ENCODE data around the gene PCED1A. TPM values are rescaled to one million over a fixed set of nuclear protein-coding genes. Genes with fewer than 3 reads are reported as not detected.

The PCED1A gene
- total RNA-seq, 4 donors from 2014 or later = 13.8 to 23.2 (median 16.7) TPM

DNA sequence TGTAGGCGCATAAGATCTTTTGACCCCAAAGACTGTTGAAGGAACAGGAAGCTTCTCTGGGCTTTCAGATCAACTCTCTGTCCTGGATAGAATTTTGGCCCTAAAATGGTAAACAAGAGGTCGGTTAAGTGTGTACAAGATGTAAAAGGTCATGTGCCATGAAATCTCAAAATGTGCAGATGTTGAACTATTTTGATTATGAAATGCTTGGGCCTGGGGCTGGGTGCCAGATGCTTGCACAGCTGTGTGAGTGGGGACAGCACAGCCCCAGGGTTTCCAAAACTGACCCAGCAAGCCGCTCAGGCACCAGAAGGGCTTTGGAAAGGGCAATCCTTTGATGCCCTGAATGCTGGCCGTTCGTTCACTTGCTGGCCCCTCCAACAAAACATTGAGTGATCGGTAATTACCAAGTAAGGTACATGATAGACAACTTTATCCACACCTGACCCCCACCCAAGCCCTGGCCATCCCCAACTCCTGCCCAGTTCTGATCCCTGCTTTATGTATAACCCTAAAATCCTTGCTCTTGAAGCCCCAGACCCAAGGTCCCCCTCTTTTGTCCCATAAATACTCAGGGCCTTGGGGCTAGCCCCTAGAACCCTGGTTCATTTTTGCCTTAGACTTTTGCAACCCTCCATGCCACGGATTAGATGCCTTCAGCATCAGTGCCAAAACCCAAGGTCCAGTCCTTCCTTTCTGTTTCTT lies 22.4 kb downstream of the PCED1A start:
- ATAC-seq = no peak
- no peak overlapping the region for H3K4me3 ChIP-seq
- H3K27me3 ChIP-seq = peaks cover 72% of the 10 kb centered on the region
- no peaks in the 10 kb centered on the region for H3K36me3 ChIP-seq
- no peaks in the 10 kb centered on the region for H3K9me3 ChIP-seq
- TF ChIP-seq POLR2AphosphoS5 (IDR thresholded peaks at IDR 0.05) = no peak
- TF ChIP-seq, protein P1, sequence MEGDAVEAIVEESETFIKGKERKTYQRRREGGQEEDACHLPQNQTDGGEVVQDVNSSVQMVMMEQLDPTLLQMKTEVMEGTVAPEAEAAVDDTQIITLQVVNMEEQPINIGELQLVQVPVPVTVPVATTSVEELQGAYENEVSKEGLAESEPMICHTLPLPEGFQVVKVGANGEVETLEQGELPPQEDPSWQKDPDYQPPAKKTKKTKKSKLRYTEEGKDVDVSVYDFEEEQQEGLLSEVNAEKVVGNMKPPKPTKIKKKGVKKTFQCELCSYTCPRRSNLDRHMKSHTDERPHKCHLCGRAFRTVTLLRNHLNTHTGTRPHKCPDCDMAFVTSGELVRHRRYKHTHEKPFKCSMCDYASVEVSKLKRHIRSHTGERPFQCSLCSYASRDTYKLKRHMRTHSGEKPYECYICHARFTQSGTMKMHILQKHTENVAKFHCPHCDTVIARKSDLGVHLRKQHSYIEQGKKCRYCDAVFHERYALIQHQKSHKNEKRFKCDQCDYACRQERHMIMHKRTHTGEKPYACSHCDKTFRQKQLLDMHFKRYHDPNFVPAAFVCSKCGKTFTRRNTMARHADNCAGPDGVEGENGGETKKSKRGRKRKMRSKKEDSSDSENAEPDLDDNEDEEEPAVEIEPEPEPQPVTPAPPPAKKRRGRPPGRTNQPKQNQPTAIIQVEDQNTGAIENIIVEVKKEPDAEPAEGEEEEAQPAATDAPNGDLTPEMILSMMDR (IDR thresholded peaks at IDR 0.05) = no peak
- TF ChIP-seq EP300 (IDR thresholded peaks at IDR 0.05) = no peak
- TF ChIP-seq POLR2A (IDR thresholded peaks at IDR 0.05) = no peak
- H3K27ac ChIP-seq = no peak overlapping the region
- 75 to 79% methylated on average over 5 to 7 of the region's 7 CpGs for WGBS, 2 donors (ENCODE audit: low coverage in 1 of 2)
- H3K4me1 ChIP-seq = peaks cover 0 to 15% (median 0%) of the 10 kb centered on the region in 3 donors

GRCh38 chr20:2817341-2817726 lies 23.1 kb downstream of the PCED1A start:
- WGBS, 2 donors (ENCODE audit: low coverage in 1 of 2) = 76 to 83% methylated on average over 2 of the region's 2 CpGs
- no peaks in the 10 kb centered on the region for H3K36me3 ChIP-seq
- no peak overlapping the region for H3K27ac ChIP-seq
- no peak overlapping the region for H3K4me3 ChIP-seq
- peaks cover 78% of the 10 kb centered on the region for H3K27me3 ChIP-seq
- ATAC-seq = no peak
- H3K4me1 ChIP-seq = peaks cover 0 to 15% (median 0%) of the 10 kb centered on the region in 3 donors
- H3K9me3 ChIP-seq = peaks cover 0 to 5% (median 0%) of the 10 kb centered on the region in 3 donors
- TF ChIP-seq, protein P1 (IDR thresholded peaks at IDR 0.05) = no peak
- no peak for TF ChIP-seq POLR2A (IDR thresholded peaks at IDR 0.05)
- no peak for TF ChIP-seq EP300 (IDR thresholded peaks at IDR 0.05)
- no peak for TF ChIP-seq POLR2AphosphoS5 (IDR thresholded peaks at IDR 0.05)

DNA sequence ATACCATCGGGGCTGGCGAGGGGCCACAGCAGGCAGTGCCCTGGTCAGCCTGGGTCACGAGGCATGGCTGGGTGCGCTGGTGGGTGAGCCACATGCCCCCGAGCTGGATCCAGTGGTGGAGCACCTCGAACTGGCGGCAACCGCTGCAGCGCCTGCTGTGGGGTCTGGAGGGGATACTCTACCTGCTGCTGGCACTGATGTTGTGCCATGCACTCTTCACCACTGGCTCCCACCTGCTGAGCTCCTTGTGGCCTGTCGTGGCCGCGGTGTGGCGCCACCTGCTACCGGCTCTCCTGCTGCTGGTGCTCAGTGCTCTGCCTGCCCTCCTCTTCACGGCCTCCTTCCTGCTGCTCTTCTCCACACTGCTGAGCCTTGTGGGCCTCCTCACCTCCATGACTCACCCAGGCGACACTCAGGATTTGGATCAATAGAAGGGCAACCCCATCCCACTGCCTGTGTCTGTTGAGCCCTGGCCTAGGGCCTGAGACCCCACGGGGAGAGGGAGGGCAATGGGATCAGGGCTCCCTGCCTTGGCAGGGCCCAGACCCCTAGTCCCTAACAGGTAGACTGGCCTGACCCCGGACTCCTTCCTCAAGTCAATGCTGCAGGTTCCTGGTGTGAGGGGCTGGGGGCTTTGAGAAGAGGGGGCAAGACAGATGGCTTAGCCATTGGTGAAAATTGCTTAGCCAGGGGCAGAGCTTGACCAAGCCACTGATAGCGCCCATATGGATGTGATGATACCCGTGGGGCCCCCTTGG lies 23.7 kb downstream of the PCED1A start:
- 86% methylated on average over 2 of the region's 20 CpGs; no CpG with 5 or more reads in 1 of the 2 donors for WGBS, 2 donors (ENCODE audit: low coverage in 1 of 2)
- H3K27ac ChIP-seq = no peak overlapping the region
- no peak for TF ChIP-seq POLR2A (IDR thresholded peaks at IDR 0.05)
- TF ChIP-seq, protein P1 (IDR thresholded peaks at IDR 0.05) = no peak
- TF ChIP-seq EP300 (IDR thresholded peaks at IDR 0.05) = no peak
- no peak for TF ChIP-seq POLR2AphosphoS5 (IDR thresholded peaks at IDR 0.05)
- no peaks in the 10 kb centered on the region for H3K36me3 ChIP-seq
- no peak for ATAC-seq
- H3K9me3 ChIP-seq = peaks cover 0 to 11% (median 0%) of the 10 kb centered on the region in 3 donors
- H3K4me3 ChIP-seq = no peak overlapping the region
- H3K4me1 ChIP-seq = peaks cover 0 to 15% (median 0%) of the 10 kb centered on the region in 3 donors
- peaks cover 78% of the 10 kb centered on the region for H3K27me3 ChIP-seq

DNA sequence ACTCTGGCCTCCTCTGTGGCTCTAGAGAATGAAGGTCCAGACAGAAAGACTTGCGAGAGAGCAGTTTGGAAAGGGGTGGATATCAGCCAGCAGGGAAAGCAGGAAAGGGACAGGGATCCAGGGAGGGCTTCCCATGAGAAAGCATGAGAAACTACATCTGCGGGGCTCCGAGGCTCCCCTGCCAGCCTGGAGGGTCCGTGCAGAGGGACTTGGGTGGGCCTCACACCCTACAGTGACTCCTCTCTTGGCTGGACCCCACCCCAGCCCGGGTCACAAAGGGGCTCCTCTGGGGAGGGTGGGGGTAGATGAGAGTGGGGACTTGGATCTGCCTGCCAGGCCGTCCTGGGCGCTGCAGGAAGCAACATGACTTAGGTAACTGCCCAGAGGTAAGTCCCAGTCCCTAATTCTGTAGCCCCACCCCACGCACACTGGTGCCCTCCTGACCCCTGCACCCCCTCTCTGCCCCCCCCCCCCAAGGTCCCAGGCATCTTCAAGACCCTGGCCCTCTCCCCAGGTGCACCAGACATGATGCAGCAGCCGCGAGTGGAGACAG lies 24.3 kb downstream of the PCED1A start, which contains the start of gene TMEM239:
TSS of gene TMEM239 (plus strand) at position 335 of the 553 bp plus-strand sequence. CDS start at position 526, 191 bp downstream.
- 40% methylated on average over 2 of the region's 10 CpGs; no CpG with 5 or more reads in 1 of the 2 donors for WGBS, 2 donors (ENCODE audit: low coverage in 1 of 2)
- H3K4me3 ChIP-seq = no peak within 1 kb of the TSS
- peaks cover 0 to 11% (median 0%) of the 10 kb centered on the region in 3 donors for H3K4me1 ChIP-seq
- no peak for TF ChIP-seq EP300 (IDR thresholded peaks at IDR 0.05)
- no peak for TF ChIP-seq POLR2AphosphoS5 (IDR thresholded peaks at IDR 0.05)
- TF ChIP-seq POLR2A (IDR thresholded peaks at IDR 0.05) = no peak
- TF ChIP-seq, protein P1 (IDR thresholded peaks at IDR 0.05) = no peak
- no peak for ATAC-seq
- H3K9me3 ChIP-seq = peaks cover 0 to 17% (median 0%) of the 10 kb centered on the region in 3 donors
- peaks cover 78% of the 10 kb centered on the region for H3K27me3 ChIP-seq
- H3K27ac ChIP-seq = no peak within 1 kb of the TSS
- H3K36me3 ChIP-seq = no peaks in the 10 kb centered on the region

Data from gastroesophageal sphincter (tissue), 4 donors.